Neural cell (in vitro differentiated cells): ENCODE measurements around the gene PLD1. TPM values are rescaled to one million over a fixed set of nuclear protein-coding genes. Genes with fewer than 3 reads are reported as not detected.

ENCODE experiments used
- H2AFZ ChIP-seq: fragments of 200-600, 300-800 bp; sonication (generic), shearing (Covaris generic); 2 replicates; pipeline ENCODE4 v1.6.0; 2014; ENCODE audit warnings: low read depth, mild to moderate bottlenecking, antibody characterized with exemption, low read length, moderate library complexity
- H3F3A ChIP-seq: fragments of 200-600 bp; shearing (Covaris generic); 2 replicates; pipeline ENCODE4 v1.6.1; 2016; ENCODE audit warnings: mild to moderate bottlenecking, moderate library complexity, mixed read lengths, antibody characterized with exemption, low read length; ENCODE audit not compliant: insufficient read depth, poor library complexity, severe bottlenecking
- H3K27ac ChIP-seq: fragments of 200-600, 300-800 bp; sonication (generic), shearing (Covaris generic); 2 replicates; pipeline ENCODE4 v1.5.1; 2014; ENCODE audit warnings: mild to moderate bottlenecking, low read length, moderate library complexity
- H3K27me3 ChIP-seq: fragments of 300-800, 200-600 bp; sonication (generic), shearing (Covaris generic); 2 replicates; pipeline ENCODE4 v1.6.0; 2014; ENCODE audit warnings: mild to moderate bottlenecking, low read depth, low read length, moderate library complexity; ENCODE audit not compliant: insufficient read depth
- H3K36me3 ChIP-seq: fragments of 300-800, 200-600 bp; sonication (generic), shearing (Covaris generic); 2 replicates; pipeline ENCODE4 v1.5.1; 2014; ENCODE audit warnings: mild to moderate bottlenecking, antibody characterized with exemption, low read length, moderate library complexity; ENCODE audit not compliant: insufficient read depth
- H3K4me2 ChIP-seq: fragments of 300-800, 200-600 bp; sonication (generic), shearing (Covaris generic); 2 replicates; pipeline ENCODE4 v1.6.0; 2014; ENCODE audit warnings: mild to moderate bottlenecking, low read length
- H3K4me3 ChIP-seq: fragments of 300-800, 200-600 bp; sonication (generic), shearing (Covaris generic); 2 replicates; pipeline ENCODE4 v1.5.1; 2014; ENCODE audit warnings: mild to moderate bottlenecking, low read length, moderate library complexity
- H3K79me2 ChIP-seq: fragments of 200-600 bp; shearing (Covaris generic); replicated peaks from 2 replicates; pipeline ENCODE4 v1.6.0; 2014; ENCODE audit warnings: mild to moderate bottlenecking, low read length, moderate library complexity; ENCODE audit not compliant: insufficient read depth
- H3K9ac ChIP-seq: fragments of 300-800, 200-600 bp; sonication (generic), shearing (Covaris generic); 2 replicates; pipeline ENCODE4 v1.6.1; 2016; ENCODE audit warnings: mild to moderate bottlenecking, low read length, mixed read lengths
- H3K9me2 ChIP-seq: fragments of 200-600 bp; shearing (Covaris generic); 2 replicates; pipeline ENCODE4 v1.6.1; 2016; ENCODE audit warnings: mild to moderate bottlenecking, low read length, mixed read lengths; ENCODE audit not compliant: insufficient read depth
- H3K9me3 ChIP-seq: fragments of 200-600, 300-800 bp; sonication (generic), shearing (Covaris generic); 2 replicates; pipeline ENCODE4 v1.6.1; 2016; ENCODE audit warnings: mild to moderate bottlenecking, mixed run types, low read length, moderate library complexity, mixed read lengths
- H4K20me1 ChIP-seq: fragments of 200-600 bp; shearing (Covaris generic); 2 replicates; pipeline ENCODE4 v1.6.1; 2016; ENCODE audit warnings: mild to moderate bottlenecking, mixed run types; ENCODE audit not compliant: insufficient read depth
- CTCF ChIP-seq: fragments of 450-650 bp; IDR thresholded peaks from 2 replicates; pipeline ENCODE4 v1.5.1; 2014; ENCODE audit warnings: antibody characterized with exemption, mild to moderate bottlenecking, moderate library complexity; ENCODE audit not compliant: poor library complexity, severe bottlenecking
- EP300 ChIP-seq: fragments of 450-650 bp; conservative IDR thresholded peaks from 2 replicates; pipeline ENCODE4 v1.6.1; 2014; ENCODE audit warnings: antibody characterized with exemption, mild to moderate bottlenecking, moderate library complexity; ENCODE audit not compliant: poor library complexity, severe bottlenecking
- EZH2 ChIP-seq: fragments of 200-600, 300-800 bp; shearing (Covaris generic), sonication (generic); IDR thresholded peaks from 2 replicates; pipeline ENCODE4 v1.6.1; 2014; ENCODE audit warnings: antibody characterized with exemption, low read length, borderline replicate concordance, mild to moderate bottlenecking; ENCODE audit not compliant: insufficient read depth, poor library complexity, severe bottlenecking
- MXI1 ChIP-seq: fragments of 450-650 bp; conservative IDR thresholded peaks from 2 replicates; pipeline ENCODE4 v1.6.1; 2014; ENCODE audit warnings: antibody characterized with exemption, mild to moderate bottlenecking; ENCODE audit not compliant: poor library complexity, severe bottlenecking
- POLR2AphosphoS5 ChIP-seq: IDR thresholded peaks from 2 replicates; pipeline ENCODE4 v1.6.1; 2012
- RAD21 ChIP-seq: fragments of 450-650 bp; conservative IDR thresholded peaks from 2 replicates; pipeline ENCODE4 v1.6.1; 2014; ENCODE audit warnings: antibody characterized with exemption, mild to moderate bottlenecking, moderate library complexity
- SMC3 ChIP-seq: fragments of 450-650 bp; conservative IDR thresholded peaks from 2 replicates; pipeline ENCODE4 v1.6.1; 2014; ENCODE audit warnings: antibody characterized with exemption, mild to moderate bottlenecking, moderate library complexity; ENCODE audit not compliant: poor library complexity
- TAF1 ChIP-seq: IDR thresholded peaks from 2 replicates; pipeline ENCODE4 v1.6.1; 2012; ENCODE audit warnings: low read depth
- polyA plus RNA-seq: library from polyadenylated mRNA; depleted of rRNA; stranded (reverse); fragments of >200 nt; gene quantifications from 2 replicates; pipeline ENCODE4 v1.2.3, GENCODE V29; 2014
- TF ChIP-seq, protein P1 (sequence below): IDR thresholded peaks from 2 replicates; pipeline ENCODE4 v1.6.1; 2012; ENCODE audit warnings: borderline replicate concordance

The PLD1 gene
- polyA plus RNA-seq, 1 donor from 2014 or later, result 0.06 TPM

- no peak overlapping the region for H3K27ac ChIP-seq
- no peaks in the 10 kb centered on the region for H4K20me1 ChIP-seq
- no peak overlapping the region for H3K4me3 ChIP-seq
- no peak overlapping the region for H2AFZ ChIP-seq
- H3K4me2 ChIP-seq, result no peak overlapping the region
- H3K9me2 ChIP-seq, result no peaks in the 10 kb centered on the region
- no peaks in the 10 kb centered on the region for H3K27me3 ChIP-seq
- H3K79me2 ChIP-seq, result no peaks in the 10 kb centered on the region
- H3K36me3 ChIP-seq, result no peaks in the 10 kb centered on the region
- H3K9me3 ChIP-seq, result no peaks in the 10 kb centered on the region
- TF ChIP-seq SMC3 (no peak), EP300 (no peak), POLR2AphosphoS5 (no peak)
- H3K9ac ChIP-seq, result no peak overlapping the region
- no peaks in the 10 kb centered on the region for H3F3A ChIP-seq
These were observed 10.8 kb downstream of the PLD1 start for GRCh38 chr3:171799501-171799900.

DNA sequence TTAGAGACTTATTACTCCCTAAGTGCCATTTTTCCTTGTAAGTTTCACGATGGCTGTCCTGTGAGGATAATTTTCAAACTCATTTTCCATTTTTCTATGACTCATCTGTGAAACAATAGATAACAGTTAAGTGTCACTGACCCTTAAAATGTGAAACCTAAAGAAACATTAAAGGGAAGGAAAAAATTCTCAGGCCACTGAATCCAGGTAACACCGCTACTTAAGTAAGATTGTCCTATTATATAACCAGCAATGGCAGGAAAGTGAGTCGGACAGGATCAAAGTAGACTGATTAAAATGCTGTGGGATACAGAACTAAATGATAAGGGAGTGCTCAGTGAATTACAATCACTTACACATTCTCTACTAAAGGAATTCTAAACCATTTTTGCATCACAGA lies 12.4 kb downstream of the PLD1 start:
- no peaks in the 10 kb centered on the region for H4K20me1 ChIP-seq
- H3F3A ChIP-seq, result no peaks in the 10 kb centered on the region
- no peaks in the 10 kb centered on the region for H3K9me3 ChIP-seq
- no peak overlapping the region for H2AFZ ChIP-seq
- TF ChIP-seq MXI1, result no peak
- no peak for TF ChIP-seq RAD21
- TF ChIP-seq EP300, result no peak
- no peak for TF ChIP-seq CTCF
- no peak for TF ChIP-seq TAF1
- TF ChIP-seq EZH2, result no peak
- TF ChIP-seq, protein P1, sequence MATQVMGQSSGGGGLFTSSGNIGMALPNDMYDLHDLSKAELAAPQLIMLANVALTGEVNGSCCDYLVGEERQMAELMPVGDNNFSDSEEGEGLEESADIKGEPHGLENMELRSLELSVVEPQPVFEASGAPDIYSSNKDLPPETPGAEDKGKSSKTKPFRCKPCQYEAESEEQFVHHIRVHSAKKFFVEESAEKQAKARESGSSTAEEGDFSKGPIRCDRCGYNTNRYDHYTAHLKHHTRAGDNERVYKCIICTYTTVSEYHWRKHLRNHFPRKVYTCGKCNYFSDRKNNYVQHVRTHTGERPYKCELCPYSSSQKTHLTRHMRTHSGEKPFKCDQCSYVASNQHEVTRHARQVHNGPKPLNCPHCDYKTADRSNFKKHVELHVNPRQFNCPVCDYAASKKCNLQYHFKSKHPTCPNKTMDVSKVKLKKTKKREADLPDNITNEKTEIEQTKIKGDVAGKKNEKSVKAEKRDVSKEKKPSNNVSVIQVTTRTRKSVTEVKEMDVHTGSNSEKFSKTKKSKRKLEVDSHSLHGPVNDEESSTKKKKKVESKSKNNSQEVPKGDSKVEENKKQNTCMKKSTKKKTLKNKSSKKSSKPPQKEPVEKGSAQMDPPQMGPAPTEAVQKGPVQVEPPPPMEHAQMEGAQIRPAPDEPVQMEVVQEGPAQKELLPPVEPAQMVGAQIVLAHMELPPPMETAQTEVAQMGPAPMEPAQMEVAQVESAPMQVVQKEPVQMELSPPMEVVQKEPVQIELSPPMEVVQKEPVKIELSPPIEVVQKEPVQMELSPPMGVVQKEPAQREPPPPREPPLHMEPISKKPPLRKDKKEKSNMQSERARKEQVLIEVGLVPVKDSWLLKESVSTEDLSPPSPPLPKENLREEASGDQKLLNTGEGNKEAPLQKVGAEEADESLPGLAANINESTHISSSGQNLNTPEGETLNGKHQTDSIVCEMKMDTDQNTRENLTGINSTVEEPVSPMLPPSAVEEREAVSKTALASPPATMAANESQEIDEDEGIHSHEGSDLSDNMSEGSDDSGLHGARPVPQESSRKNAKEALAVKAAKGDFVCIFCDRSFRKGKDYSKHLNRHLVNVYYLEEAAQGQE, result no peak
- no peak for TF ChIP-seq POLR2AphosphoS5
- TF ChIP-seq SMC3, result no peak
- H3K4me2 ChIP-seq, result no peak overlapping the region
- no peaks in the 10 kb centered on the region for H3K36me3 ChIP-seq
- no peak overlapping the region for H3K27ac ChIP-seq
- no peaks in the 10 kb centered on the region for H3K79me2 ChIP-seq
- H3K9me2 ChIP-seq, result no peaks in the 10 kb centered on the region
- no peak overlapping the region for H3K9ac ChIP-seq
- no peak overlapping the region for H3K4me3 ChIP-seq
- H3K27me3 ChIP-seq, result no peaks in the 10 kb centered on the region

DNA sequence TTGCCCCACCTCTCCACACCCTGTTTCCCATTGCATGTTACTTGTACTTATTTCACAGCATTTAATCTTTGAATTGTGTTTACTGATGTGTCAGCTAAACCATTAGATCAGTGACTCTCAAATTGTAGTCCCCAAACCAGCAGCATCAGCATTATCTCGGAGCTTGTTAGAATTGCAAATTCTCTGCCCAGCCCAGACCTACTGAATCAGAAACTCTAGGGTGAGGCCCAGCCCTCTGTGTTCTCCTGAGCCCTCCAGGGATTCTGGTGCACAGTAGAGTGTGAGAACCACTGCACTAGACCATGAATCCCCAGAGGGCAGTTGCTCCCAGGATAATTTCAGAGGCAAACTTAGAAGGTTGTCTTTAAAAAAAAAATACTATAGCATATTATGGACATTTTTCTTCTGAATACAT lies 13.0 kb downstream of the PLD1 start:
- no peaks in the 10 kb centered on the region for H3K27me3 ChIP-seq
- H3K4me2 ChIP-seq, result no peak overlapping the region
- no peaks in the 10 kb centered on the region for H3F3A ChIP-seq
- TF ChIP-seq TAF1 (no peak), CTCF (no peak), SMC3 (no peak), MXI1 (no peak), RAD21 (no peak), EP300 (no peak), POLR2AphosphoS5 (no peak), EZH2 (no peak)
- TF ChIP-seq, protein P1, result no peak
- H3K9me3 ChIP-seq, result no peaks in the 10 kb centered on the region
- H3K36me3 ChIP-seq, result no peaks in the 10 kb centered on the region
- no peak overlapping the region for H3K4me3 ChIP-seq
- no peaks in the 10 kb centered on the region for H3K79me2 ChIP-seq
- no peak overlapping the region for H2AFZ ChIP-seq
- H4K20me1 ChIP-seq, result no peaks in the 10 kb centered on the region
- no peaks in the 10 kb centered on the region for H3K9me2 ChIP-seq
- no peak overlapping the region for H3K27ac ChIP-seq
- no peak overlapping the region for H3K9ac ChIP-seq
